GM21515 (cell line): ENCODE results near the gene ANAPC7.
"Not testable (repeated sequence)": the region's sequence is repeated elsewhere in the genome, so short reads cannot be mapped to it uniquely, and the experiment has no call there.

Experiments used
- ATAC-seq: cut with Tn5 transposase; IDR thresholded peaks from one replicate; pipeline ENCODE4 v1.9.1; 2021; ENCODE audit not compliant: unreplicated experiment

Gene ANAPC7

GRCh38 chr12:110378131-110378790 lies 25.2 kb downstream of the ANAPC7 start:
- not testable (repeated sequence) for ATAC-seq

DNA sequence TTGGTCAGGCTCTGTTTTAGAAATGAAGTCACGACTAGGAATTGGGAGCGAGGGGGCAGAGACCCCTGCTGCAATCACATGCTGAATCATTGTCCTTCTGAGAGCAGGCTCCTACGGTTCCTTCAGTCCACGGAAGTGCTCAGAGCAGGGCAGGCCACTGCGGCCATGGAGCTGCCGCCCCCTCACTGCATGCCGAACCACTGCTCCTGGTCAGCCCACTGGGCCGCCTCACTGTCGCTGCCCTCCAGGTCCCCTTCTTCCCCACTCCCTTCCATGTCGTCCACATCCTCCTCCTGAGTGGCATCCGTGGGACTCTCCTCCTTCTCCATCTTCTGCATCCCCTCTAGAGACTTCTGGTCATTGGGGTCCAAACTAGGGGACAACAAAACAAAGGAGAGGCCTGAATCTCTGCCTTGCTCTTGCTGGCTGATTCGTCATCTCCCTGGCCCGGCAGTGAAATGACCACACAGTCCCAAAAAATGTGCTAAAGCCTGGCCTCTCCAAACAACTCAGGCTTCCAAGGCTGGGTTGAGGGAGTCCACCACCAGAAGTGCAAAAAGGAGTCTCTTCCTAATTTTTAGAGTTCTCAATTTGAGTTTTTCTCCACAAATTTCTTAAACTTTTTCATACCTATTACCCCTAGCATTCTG lies 29.4 kb downstream of the ANAPC7 start:
- ATAC-seq, result no peak

DNA sequence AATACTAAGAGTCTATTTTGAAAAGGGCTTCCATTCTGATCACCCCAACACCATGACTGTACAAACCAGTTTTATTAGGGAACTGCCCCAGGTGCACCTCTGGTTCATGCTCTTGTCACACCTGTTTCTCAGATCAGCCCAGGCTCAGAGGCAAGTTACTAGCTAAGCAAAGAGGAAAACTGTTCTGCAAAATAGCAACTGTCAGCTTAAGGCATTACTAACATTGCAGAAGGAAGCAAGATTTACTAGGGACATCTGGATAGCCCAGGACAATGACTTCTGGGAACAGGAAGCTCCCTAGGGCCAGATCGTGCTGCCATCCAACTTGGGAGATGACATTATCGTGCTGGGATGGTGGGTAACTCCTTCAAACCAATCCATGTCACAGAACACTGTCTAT lies 30.1 kb downstream of the ANAPC7 start:
- no peak for ATAC-seq

GRCh38 chr12:110373025-110373424 lies 30.5 kb downstream of the ANAPC7 start:
- ATAC-seq, result no peak

GRCh38 chr12:110372056-110372425 lies 31.5 kb downstream of the ANAPC7 start:
- no peak for ATAC-seq

GRCh38 chr12:110371408-110372055 lies 32.0 kb downstream of the ANAPC7 start:
- ATAC-seq, result no peak

DNA sequence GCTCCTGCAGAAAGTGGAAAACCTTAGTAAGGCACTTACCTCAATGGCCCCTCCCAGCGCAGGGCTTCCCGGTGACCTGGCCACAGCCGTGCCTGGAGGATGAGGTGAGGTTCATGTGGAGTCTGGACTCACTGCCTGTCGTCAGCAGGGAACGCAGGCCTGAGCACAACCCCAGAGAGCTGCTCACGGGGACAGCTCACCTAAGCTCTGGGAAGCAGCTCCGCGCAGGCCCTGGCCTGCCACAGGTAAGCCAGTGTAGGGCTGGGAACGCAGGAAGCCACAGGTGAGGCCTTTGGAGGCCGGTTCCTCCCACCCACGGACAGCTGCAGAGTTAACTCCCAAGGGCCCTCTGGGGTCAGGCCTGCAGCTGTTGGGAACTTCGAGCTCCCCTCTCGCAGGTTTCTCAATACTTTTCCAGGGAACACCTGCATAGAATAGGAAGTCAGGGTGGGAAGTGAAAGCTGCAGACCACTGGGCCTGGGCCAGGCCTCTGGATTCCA lies 32.7 kb downstream of the ANAPC7 start:
- no peak for ATAC-seq

DNA sequence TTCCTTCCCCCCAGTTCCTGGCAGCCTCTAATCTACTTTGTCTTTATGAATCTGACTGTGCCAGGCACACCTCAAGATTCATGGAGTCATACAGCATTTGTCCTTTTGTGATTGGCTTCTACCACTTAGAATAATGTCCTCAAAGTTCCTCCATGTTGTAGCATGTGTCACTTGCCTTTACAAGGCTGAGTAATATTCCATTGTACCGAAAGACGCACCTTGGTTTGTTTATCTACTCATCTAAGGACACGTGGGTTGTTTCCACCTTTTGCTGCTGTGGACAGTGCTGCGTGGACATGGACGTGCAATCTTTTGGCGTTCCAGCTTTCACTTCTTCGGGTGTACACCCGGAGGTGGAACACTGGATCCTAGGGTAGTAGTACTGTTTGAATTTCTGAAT lies 33.5 kb downstream of the ANAPC7 start:
- no peak for ATAC-seq

DNA sequence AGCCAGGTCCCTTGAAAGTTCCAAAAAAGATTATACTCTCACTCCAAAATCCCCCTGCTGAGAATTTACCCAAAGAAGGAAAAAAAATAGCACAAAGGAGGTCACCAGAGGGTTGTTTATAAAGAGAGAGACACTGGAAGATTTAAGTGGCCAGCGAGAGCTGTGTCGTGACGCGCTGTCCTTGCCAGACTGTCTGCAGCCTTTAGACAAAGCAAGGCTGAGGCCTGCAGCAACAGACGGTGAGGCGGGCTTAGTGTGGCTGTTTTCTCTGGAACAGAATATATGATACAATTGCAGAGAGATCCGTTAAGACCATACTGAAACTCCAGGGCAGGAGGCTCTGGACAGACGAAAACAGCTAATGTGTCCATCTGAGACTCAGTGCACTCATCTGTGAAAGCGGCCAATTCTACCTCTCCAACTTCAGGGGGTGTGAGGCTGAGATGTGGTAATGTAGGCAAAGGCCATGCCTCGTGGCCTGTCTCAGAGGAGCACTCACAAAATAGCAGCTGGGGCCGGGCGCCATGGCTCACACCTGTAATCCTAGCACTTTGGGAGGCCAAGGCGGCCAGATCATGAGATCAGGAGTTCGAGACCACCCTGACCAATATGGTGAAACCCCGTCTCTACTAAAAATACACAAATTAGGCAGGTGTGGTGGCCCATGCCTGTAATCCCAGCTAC lies 36.2 kb downstream of the ANAPC7 start:
- ATAC-seq, result no peak

GRCh38 chr12:110366321-110367142 lies 37.0 kb downstream of the ANAPC7 start:
- no peak for ATAC-seq

- ATAC-seq, result no peak
Measured at GRCh38 chr12:110365489-110366320, 37.8 kb downstream of the ANAPC7 start.

- no peak for ATAC-seq
Measured at GRCh38 chr12:110361216-110361615, 42.3 kb downstream of the ANAPC7 start.

- ATAC-seq, result not testable (repeated sequence)
Measured at GRCh38 chr12:110358384-110359097, 45.0 kb downstream of the ANAPC7 start.

- no peak for ATAC-seq
Measured at GRCh38 chr12:110355073-110355472, 48.4 kb downstream of the ANAPC7 start.

DNA sequence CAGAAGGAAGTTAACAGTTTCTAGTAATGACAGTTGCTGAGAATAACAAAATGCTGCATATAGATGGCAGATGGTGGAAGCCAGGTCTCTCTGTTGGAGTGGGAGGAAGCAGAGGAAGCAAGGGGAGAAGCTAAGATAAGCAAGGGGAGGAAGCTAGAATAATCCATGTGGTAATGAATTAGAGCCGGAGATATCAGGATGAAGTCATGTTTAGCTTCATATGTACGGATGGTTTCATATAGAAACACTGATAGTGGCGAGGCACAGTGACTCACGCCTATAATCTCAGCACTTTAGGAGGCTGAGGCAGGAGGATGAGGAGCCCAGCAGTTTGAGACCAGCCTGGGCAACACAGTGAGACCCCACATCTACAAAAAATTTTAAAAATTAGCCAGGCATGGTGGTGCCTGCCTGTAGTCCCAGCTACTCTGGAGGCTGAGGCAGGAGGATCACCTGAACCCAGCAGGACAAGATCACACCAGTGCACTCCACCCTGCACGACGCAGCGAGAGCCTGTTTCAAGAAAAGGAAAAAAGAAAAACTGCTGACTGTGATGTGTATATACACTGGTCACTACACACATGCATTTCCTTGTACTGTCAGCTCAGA lies 49.2 kb downstream of the ANAPC7 start:
- ATAC-seq, result no peak

- no peak for ATAC-seq
Measured at GRCh38 chr12:110353211-110353965, 50.1 kb downstream of the ANAPC7 start.

GRCh38 chr12:110352401-110352800 lies 51.1 kb downstream of the ANAPC7 start:
- ATAC-seq, result no peak

DNA sequence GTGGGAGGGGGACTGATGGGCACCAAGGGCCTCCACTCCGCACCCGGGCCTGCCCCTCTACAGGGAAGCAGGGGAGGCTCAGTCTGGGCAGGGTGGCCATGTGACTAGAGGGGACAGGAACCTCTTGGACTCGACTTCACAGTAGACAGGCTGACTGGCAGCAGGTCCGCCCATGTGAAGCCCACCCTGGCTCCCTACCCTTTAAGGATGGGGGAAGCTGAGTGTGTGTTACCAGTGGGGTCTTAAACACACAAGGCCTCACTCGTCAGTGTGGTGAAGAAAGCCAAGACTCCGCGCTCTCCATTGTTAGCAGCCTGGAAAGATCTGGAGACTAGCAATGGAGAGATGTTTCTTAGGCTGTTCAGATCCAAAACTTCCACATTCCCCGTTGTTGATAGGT lies 52.4 kb downstream of the ANAPC7 start:
- no peak for ATAC-seq
